K562 (cell line): Measurements from ENCODE around the gene FCGBP.

ENCODE experiments used
- ARID2 ChIP-seq: fragments of 450-650 bp; IDR thresholded peaks from 2 replicates; pipeline ENCODE4 v1.6.1; 2017; ENCODE audit warnings: antibody characterized with exemption, mild to moderate bottlenecking
- CBX3 ChIP-seq, 2 experiments: IDR thresholded peaks; 1 replicate in 1 of 2; 2 replicates in 1 of 2; pipeline ENCODE4 v1.6.1; 2012; ENCODE audit warnings: inconsistent platforms in 2 of 2, low read length in 2 of 2, borderline replicate concordance in 1 of 2, control low read depth in 1 of 2
- ETV1 ChIP-seq: fragments of 450-650 bp; conservative IDR thresholded peaks from 2 replicates; pipeline ENCODE4 v1.6.1; 2016; ENCODE audit warnings: missing genetic modification characterization, control low read depth, low read depth, missing compliant biosample characterization
- EZH2 ChIP-seq: IDR thresholded peaks from 2 replicates; pipeline ENCODE4 v1.6.1; 2012; ENCODE audit warnings: low read depth, mild to moderate bottlenecking, inconsistent platforms, low read length, borderline replicate concordance
- HMG20B ChIP-seq: fragments of 250-450 bp; sonication (Bioruptor Pico); IDR thresholded peaks from 2 replicates; pipeline ENCODE4 v1.5.0; 2021; ENCODE audit warnings: mild to moderate bottlenecking
- MBD2 ChIP-seq: sonication (generic); IDR thresholded peaks from 2 replicates; pipeline ENCODE4 v1.6.1; 2016; ENCODE audit warnings: low read depth, borderline replicate concordance
- NFRKB ChIP-seq: fragments of 450-650 bp; IDR thresholded peaks from 2 replicates; pipeline ENCODE4 v1.6.1; 2016; ENCODE audit warnings: low read depth
- PPARD ChIP-seq: fragments of 250-450 bp; sonication (Bioruptor Pico); IDR thresholded peaks from 2 replicates; pipeline ENCODE4 v1.8.0; 2022; ENCODE audit warnings: inconsistent platforms, mild to moderate bottlenecking, moderate library complexity
- SMAD4 ChIP-seq: fragments of 250-450 bp; sonication (Bioruptor Pico); conservative IDR thresholded peaks from 2 replicates; pipeline ENCODE4 v1.8.0; 2021; ENCODE audit warnings: inconsistent platforms, mild to moderate bottlenecking, moderate library complexity
- USF2 ChIP-seq: sonication (generic); formaldehyde crosslinking; IDR thresholded peaks from 2 replicates; pipeline ENCODE4 v1.5.0; 2020; ENCODE audit warnings: missing genetic modification reagents
- ZKSCAN1 ChIP-seq: fragments of 150-350 bp; IDR thresholded peaks from 2 replicates; pipeline ENCODE4 v1.6.1; 2016; ENCODE audit warnings: low read depth, low read length

GRCh38 chr19:39935364-39935661 lies 879 bp upstream of the FCGBP start:
- TF ChIP-seq SMAD4 (CRISPR knock-in tag) = no peak
- no peak for TF ChIP-seq NFRKB
- no peak for TF ChIP-seq EZH2
- TF ChIP-seq USF2 = no peak
- no peak for TF ChIP-seq CBX3 (IDR thresholded peaks at IDR 0.05; ENCODE audit: borderline replicate concordance in 1 of 2, low read length in 2 of 2)
- TF ChIP-seq MBD2 = no peak
- TF ChIP-seq HMG20B (CRISPR knock-in tag) = no peak
- no peak for TF ChIP-seq PPARD
- no peak for TF ChIP-seq ETV1 (tag)
- no peak for TF ChIP-seq ARID2
- no peak for TF ChIP-seq ZKSCAN1
